Parathyroid adenoma (tissue), 2 donors: ENCODE results near the gene SMAD1.

ENCODE experiments used
- H2AFZ ChIP-seq: fragments of 300-600 bp; sonication (generic); one replicate; pipeline ENCODE4 v1.7.0; 2017; ENCODE audit warnings: antibody characterized with exemption, mild to moderate bottlenecking
- H3K27ac ChIP-seq: fragments of 300-600 bp; sonication (generic); one replicate; pipeline ENCODE4 v1.7.0; 2017
- H3K27me3 ChIP-seq: fragments of 300-600 bp; sonication (generic); one replicate; pipeline ENCODE4 v1.7.0; 2017; ENCODE audit warnings: low read length; ENCODE audit not compliant: control insufficient read depth, insufficient read depth
- H3K36me3 ChIP-seq: fragments of 300-600 bp; sonication (generic); one replicate; pipeline ENCODE4 v1.7.0; 2017; ENCODE audit warnings: low read length; ENCODE audit not compliant: control insufficient read depth, insufficient read depth
- H3K4me1 ChIP-seq: fragments of 300-600 bp; sonication (generic); one replicate; pipeline ENCODE4 v1.7.0; 2017; ENCODE audit warnings: control low read depth
- H3K4me2 ChIP-seq: fragments of 300-600 bp; sonication (generic); one replicate; pipeline ENCODE4 v1.7.0; 2017; ENCODE audit warnings: low read length
- H3K4me3 ChIP-seq: fragments of 300-600 bp; sonication (generic); one replicate; pipeline ENCODE4 v1.7.0; 2017; ENCODE audit warnings: low read depth, low read length
- H3K79me2 ChIP-seq: fragments of 300-600 bp; sonication (generic); one replicate; pipeline ENCODE4 v1.7.0; 2017; ENCODE audit warnings: control low read depth
- H3K9ac ChIP-seq: fragments of 300-600 bp; sonication (generic); one replicate; pipeline ENCODE4 v1.7.0; 2017; ENCODE audit warnings: mild to moderate bottlenecking
- H3K9me3 ChIP-seq: fragments of 300-600 bp; sonication (generic); one replicate; pipeline ENCODE4 v1.7.0; 2017; ENCODE audit warnings: low read length; ENCODE audit not compliant: control insufficient read depth
- TF ChIP-seq, protein P1 (sequence below): fragments of 300-600 bp; sonication (generic); IDR thresholded peaks from one replicate; pipeline ENCODE4 v1.7.0; 2017; ENCODE audit warnings: antibody characterized with exemption, mild to moderate bottlenecking
- donor health status: primary hyperparathyroidism.

Gene SMAD1

DNA sequence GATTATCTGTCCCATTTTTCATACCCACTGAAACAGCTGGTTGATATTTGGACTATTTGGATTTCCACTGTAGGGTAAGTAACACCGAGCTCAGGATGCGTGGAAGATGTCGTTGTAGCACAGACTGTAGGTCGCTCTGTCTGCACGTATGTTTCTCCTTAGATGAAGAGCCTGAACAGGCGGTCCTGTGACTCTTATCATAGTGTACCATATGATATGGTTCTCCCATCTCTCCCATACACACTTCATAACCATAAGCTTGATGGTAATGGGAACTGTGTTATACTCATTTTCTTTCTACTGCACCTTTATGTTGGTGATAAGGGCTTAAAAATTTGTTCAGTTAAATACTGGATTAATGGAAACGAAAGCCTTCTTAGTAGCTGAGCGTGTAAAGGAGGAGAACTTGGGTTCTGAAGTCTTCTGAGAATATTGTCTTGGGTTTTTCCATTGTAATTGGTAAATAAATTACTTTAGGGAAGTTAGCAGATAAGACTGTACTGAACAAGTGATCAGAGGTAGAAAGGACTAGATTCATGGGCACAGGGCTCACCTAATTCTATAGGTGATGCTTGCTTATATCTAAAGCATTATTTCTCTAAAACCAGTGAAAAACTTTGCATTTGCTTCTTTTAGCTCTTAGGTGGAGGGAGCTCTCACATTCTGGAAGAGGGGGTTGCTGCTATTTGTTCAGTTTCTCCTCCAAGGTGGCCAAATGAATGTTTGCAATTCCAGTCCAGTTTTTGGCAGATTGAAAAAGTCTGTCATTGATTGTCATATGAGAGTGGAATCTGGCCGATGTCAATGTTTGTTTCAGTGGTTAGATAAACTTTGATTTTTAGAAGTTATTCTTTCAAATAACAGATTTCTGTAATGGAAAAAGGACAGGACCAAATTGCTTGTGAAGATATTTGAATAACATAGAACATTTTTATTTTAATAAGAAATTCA lies 15.8 kb downstream of the SMAD1 start:
- Histone ChIP-seq H3K27ac (no peak overlapping the region), H3K79me2 (peaks cover 5% of the 10 kb centered on the region), H3K9ac (no peak overlapping the region), H2AFZ (no peak overlapping the region), H3K36me3 (no peaks in the 10 kb centered on the region), H3K4me3 (no peak overlapping the region), H3K4me1 (peaks cover 8% of the 10 kb centered on the region), H3K9me3 (no peaks in the 10 kb centered on the region), H3K4me2 (no peak overlapping the region), H3K27me3 (no peaks in the 10 kb centered on the region)
- TF ChIP-seq, protein P1, sequence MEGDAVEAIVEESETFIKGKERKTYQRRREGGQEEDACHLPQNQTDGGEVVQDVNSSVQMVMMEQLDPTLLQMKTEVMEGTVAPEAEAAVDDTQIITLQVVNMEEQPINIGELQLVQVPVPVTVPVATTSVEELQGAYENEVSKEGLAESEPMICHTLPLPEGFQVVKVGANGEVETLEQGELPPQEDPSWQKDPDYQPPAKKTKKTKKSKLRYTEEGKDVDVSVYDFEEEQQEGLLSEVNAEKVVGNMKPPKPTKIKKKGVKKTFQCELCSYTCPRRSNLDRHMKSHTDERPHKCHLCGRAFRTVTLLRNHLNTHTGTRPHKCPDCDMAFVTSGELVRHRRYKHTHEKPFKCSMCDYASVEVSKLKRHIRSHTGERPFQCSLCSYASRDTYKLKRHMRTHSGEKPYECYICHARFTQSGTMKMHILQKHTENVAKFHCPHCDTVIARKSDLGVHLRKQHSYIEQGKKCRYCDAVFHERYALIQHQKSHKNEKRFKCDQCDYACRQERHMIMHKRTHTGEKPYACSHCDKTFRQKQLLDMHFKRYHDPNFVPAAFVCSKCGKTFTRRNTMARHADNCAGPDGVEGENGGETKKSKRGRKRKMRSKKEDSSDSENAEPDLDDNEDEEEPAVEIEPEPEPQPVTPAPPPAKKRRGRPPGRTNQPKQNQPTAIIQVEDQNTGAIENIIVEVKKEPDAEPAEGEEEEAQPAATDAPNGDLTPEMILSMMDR = no peak

DNA sequence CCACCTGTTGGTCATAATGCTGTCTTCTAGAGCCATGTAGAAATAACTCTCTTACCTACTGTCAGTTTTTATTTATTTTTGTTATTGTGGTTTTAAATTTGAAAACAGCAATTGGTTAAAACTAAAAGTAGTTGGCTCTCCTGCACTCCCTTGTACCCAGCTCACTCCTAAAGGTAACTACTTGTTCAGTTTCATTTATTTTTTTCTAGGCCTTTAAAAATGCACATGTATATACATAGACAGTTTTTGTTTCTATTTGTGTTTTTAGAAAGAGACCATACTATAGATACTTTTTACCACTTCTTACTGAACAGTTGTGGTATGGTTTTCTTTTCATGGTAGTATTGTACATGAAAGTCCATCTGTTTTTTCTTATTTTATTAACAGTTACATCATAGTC lies 16.8 kb downstream of the SMAD1 start:
- no peaks in the 10 kb centered on the region for H3K36me3 ChIP-seq
- peaks cover 8% of the 10 kb centered on the region for H3K4me1 ChIP-seq
- no peak overlapping the region for H2AFZ ChIP-seq
- peaks cover 5% of the 10 kb centered on the region for H3K79me2 ChIP-seq
- H3K27me3 ChIP-seq = no peaks in the 10 kb centered on the region
- no peak overlapping the region for H3K9ac ChIP-seq
- TF ChIP-seq, protein P1 = no peak
- no peak overlapping the region for H3K27ac ChIP-seq
- no peak overlapping the region for H3K4me2 ChIP-seq
- no peaks in the 10 kb centered on the region for H3K9me3 ChIP-seq
- H3K4me3 ChIP-seq = no peak overlapping the region

DNA sequence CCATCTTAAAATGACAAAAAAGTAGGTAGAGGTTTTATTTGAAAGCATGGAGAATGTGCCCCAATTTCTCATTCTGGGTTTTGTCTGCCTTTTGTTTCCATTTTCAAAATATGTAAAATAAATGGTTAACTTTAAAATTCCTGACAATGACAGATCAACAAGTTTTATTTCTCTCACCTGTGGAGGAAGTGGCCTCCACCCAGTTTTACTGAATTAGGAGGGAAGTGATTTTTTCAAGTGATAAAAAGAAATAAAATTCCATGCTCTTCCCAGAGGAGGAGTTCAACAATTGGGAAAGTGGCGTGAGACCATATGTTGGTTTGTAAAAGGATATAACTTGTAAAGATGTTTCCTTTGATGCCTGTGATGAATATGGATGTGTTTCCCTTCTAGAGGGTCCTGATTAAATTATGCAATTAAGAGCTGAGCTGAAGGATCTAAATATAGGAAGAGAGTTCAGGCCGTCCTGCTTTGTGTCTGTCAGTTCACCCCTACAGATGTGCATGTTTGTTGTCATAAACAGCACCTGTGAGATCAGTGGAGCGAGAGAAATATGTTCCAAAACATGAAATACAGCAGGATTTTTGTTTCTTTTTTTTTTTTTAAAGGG lies 19.5 kb downstream of the SMAD1 start:
- peak overlapping the region; percentile 19 for H3K4me3 ChIP-seq
- H3K4me1 ChIP-seq = peaks cover 8% of the 10 kb centered on the region
- no peak overlapping the region for H3K9ac ChIP-seq
- peak overlapping the region; percentile 37 for H3K4me2 ChIP-seq
- no peaks in the 10 kb centered on the region for H3K27me3 ChIP-seq
- no peaks in the 10 kb centered on the region for H3K36me3 ChIP-seq
- no peak overlapping the region for H2AFZ ChIP-seq
- TF ChIP-seq, protein P1 = no peak
- peaks cover 19% of the 10 kb centered on the region for H3K79me2 ChIP-seq
- H3K9me3 ChIP-seq = no peaks in the 10 kb centered on the region
- peak overlapping the region; percentile 36 for H3K27ac ChIP-seq

DNA sequence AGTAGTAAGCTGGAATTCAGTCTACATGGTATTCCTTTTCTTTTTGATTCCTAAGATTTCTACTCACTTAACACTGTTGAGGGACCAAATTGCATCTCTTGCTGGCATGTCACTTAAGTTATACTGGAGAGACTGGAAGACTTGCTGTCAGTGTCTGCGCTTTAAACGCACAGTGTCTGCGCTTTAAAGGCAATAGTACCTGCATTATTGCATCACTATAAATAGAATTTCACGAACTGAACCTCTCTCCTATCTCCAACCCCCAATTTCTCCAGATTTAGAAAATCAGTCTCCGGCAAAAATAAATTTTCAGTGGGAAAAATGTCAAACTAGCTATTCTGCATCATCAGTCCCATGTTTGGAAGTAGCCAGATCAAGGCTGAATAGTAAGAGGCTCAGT lies 21.2 kb downstream of the SMAD1 start:
- Histone ChIP-seq H3K4me3 (no peak overlapping the region), H3K27ac (no peak overlapping the region), H2AFZ (no peak overlapping the region), H3K36me3 (no peaks in the 10 kb centered on the region), H3K9ac (no peak overlapping the region), H3K27me3 (no peaks in the 10 kb centered on the region), H3K4me1 (peaks cover 8% of the 10 kb centered on the region), H3K79me2 (peaks cover 19% of the 10 kb centered on the region), H3K9me3 (no peaks in the 10 kb centered on the region), H3K4me2 (no peak overlapping the region)
- TF ChIP-seq, protein P1 = no peak
